ENCODE measurements around the gene GZF1. TPM values are rescaled to one million over a fixed set of nuclear protein-coding genes. Genes with fewer than 3 reads are reported as not detected.

Gene GZF1
- total and polyA plus RNA-seq, 12 donors, result 8.0 to 31.7 (median 18.7) TPM

DNA sequence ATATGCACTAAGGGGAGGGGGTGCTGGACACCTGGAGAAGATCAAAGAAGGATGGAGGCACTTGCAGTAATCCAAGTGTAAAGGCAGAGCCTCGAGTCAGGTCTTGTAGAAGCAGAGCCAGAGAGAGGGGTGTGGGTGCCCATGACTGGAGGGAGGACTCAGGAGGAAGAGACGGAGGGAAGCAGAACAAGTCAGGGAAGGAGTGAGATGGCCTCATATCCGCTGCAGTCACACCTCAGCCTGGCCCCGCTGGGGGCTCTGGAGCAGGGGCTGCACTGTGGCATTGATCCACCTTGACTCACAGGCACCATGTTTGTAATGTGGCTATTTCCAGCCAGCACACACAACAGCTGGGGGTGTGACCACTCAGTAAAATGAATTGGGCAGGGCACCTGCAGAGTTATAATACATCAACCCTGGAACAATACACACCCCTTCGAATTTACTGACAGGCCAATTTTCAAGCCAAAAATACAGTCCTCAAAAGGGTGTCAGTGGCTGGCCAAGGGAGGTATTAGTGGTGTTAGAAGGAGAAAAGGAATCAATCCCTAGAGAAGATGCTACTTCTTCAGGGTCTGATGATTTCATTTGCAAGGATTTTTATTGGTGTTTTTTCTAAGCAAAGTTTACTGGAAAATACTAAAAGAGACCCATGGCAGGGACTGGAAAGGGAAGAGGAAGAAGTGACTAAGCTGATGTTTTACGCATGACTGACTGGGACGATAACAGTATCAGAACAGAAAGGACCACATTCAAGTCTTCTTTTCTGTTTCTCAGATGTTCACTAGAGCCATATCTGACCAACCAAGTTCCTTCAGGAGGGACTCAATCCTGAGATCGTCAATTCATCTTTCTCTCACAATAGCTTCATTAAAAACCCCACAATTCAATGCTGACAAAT lies 30.3 kb upstream of the GZF1 start:
- no peaks in the 10 kb centered on the region for H3K4me1 ChIP-seq (replicated peaks in 1 of 2)
- H3K27ac ChIP-seq, result no peak overlapping the region
- WGBS, 4 donors, result 71 to 82% (median 73%) methylated on average over 8 of the region's 8 CpGs
- intact Hi-C loops (cut with DNase I), result no loop called here
- no peaks in the 10 kb centered on the region for H3K27me3 ChIP-seq
- H3K4me3 ChIP-seq, result no peak overlapping the region
- H3K9me3 ChIP-seq (replicated peaks in 1 of 3), result no peaks in the 10 kb centered on the region
- no peak for DNase-seq
- no peaks in the 10 kb centered on the region for H3K36me3 ChIP-seq (replicated peaks in 1 of 2)
- no peak for TF ChIP-seq POLR2A (IDR thresholded peaks at IDR 0.05)
- TF ChIP-seq, protein P1, sequence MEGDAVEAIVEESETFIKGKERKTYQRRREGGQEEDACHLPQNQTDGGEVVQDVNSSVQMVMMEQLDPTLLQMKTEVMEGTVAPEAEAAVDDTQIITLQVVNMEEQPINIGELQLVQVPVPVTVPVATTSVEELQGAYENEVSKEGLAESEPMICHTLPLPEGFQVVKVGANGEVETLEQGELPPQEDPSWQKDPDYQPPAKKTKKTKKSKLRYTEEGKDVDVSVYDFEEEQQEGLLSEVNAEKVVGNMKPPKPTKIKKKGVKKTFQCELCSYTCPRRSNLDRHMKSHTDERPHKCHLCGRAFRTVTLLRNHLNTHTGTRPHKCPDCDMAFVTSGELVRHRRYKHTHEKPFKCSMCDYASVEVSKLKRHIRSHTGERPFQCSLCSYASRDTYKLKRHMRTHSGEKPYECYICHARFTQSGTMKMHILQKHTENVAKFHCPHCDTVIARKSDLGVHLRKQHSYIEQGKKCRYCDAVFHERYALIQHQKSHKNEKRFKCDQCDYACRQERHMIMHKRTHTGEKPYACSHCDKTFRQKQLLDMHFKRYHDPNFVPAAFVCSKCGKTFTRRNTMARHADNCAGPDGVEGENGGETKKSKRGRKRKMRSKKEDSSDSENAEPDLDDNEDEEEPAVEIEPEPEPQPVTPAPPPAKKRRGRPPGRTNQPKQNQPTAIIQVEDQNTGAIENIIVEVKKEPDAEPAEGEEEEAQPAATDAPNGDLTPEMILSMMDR (IDR thresholded peaks at IDR 0.05), result no peak

GRCh38 chr20:23332467-23332866 lies 29.5 kb upstream of the GZF1 start:
- WGBS, 4 donors, result 56 to 72% (median 62%) methylated on average over 2 of the region's 2 CpGs

DNA sequence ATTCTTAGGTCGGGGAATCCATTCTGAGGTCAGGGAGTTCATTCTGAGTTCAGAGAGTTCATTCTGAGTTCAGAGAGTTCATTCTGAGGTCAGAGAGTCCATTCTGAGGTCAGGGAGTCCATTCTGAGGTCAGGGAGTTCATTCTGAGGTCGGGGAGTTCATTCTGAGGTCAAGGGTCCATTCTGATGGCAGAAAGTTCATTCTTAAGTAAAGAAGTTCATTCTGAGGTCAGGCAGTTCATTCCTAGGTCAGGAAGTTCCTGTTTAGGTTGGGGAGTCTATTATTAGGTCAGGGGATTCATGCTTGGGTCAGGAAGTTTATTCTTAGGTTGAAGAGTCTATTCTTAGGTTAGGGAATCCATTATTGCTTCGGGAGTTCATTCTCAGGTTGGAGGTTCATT lies 27.9 kb upstream of the GZF1 start:
- intact Hi-C loops (cut with DNase I), result no loop called here
- no peaks in the 10 kb centered on the region for H3K4me1 ChIP-seq (replicated peaks in 1 of 2)
- TF ChIP-seq POLR2A (IDR thresholded peaks at IDR 0.05), result no peak
- TF ChIP-seq, protein P1 (IDR thresholded peaks at IDR 0.05), result no peak
- H3K27me3 ChIP-seq, result no peaks in the 10 kb centered on the region
- no peak overlapping the region for H3K27ac ChIP-seq
- no peak overlapping the region for H3K4me3 ChIP-seq
- no peaks in the 10 kb centered on the region for H3K9me3 ChIP-seq (replicated peaks in 1 of 3)
- no peak for DNase-seq
- H3K36me3 ChIP-seq (replicated peaks in 1 of 2), result no peaks in the 10 kb centered on the region
- WGBS, 4 donors, result 56 to 63% (median 61%) methylated on average over 3 of the region's 3 CpGs

More at GRCh38 chr20:23332467-23332866, 29.5 kb upstream of the GZF1 start:
- no peak for DNase-seq
- Histone ChIP-seq H3K36me3 (replicated peaks in 1 of 2) (no peaks in the 10 kb centered on the region), H3K9me3 (replicated peaks in 1 of 3) (no peaks in the 10 kb centered on the region), H3K27ac (no peak overlapping the region), H3K4me1 (replicated peaks in 1 of 2) (no peaks in the 10 kb centered on the region), H3K27me3 (no peaks in the 10 kb centered on the region), H3K4me3 (no peak overlapping the region)
- TF ChIP-seq, protein P1 (IDR thresholded peaks at IDR 0.05), result no peak
- TF ChIP-seq POLR2A (IDR thresholded peaks at IDR 0.05), result no peak
- intact Hi-C loops (cut with DNase I), result no loop called here

- Histone ChIP-seq H3K4me1 (replicated peaks in 1 of 2) (no peaks in the 10 kb centered on the region), H3K4me3 (no peak overlapping the region), H3K9me3 (replicated peaks in 1 of 3) (no peaks in the 10 kb centered on the region), H3K27me3 (no peaks in the 10 kb centered on the region), H3K36me3 (replicated peaks in 1 of 2) (no peaks in the 10 kb centered on the region), H3K27ac (no peak overlapping the region)
- intact Hi-C loops (cut with DNase I), result no loop called here
- DNase-seq, result no peak
- WGBS, 4 donors, result 82 to 95% (median 92%) methylated on average over 4 to 5 of the region's 5 CpGs
- TF ChIP-seq, protein P1 (IDR thresholded peaks at IDR 0.05), result no peak
- no peak for TF ChIP-seq POLR2A (IDR thresholded peaks at IDR 0.05)
Observed at GRCh38 chr20:23335521-23335920, 26.5 kb upstream of the GZF1 start.

Measured in adrenal gland (tissue), 12 donors.